ENCODE data around the gene NEK6.

Gene NEK6

DNA sequence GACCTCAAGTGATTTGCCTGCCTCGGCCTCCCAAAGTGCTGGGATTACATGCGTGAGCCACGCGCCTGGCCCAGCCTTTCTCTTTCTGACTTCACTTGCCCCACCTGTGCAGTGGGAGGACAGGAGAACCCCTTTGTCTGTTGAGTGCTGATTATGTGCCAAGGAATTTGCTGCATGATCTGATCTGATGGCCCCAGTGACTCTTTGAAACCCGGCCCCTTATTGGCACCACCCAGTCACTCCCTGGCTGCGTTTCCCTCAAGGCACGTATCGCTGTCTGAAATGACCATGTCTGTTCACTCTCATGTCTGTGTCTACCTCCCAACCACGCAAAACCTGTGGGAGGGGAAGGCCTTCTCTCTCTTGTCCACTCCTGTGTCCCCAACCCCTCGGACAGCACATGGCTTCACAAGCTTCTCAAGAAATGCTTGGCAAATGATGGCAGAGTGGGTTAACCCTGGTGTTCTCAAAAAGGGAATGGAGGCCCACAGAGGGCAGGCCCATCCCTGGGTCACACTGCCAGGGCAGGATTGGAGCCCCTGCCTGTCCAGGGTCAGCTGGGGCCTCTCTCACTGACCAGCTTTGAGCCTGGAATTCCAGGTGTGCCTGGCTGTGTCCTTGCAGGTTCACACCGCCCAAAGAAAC, 21.9 kb downstream of the NEK6 start:
- DNase-seq (ENCODE audit: low spot score): no peak

DNA sequence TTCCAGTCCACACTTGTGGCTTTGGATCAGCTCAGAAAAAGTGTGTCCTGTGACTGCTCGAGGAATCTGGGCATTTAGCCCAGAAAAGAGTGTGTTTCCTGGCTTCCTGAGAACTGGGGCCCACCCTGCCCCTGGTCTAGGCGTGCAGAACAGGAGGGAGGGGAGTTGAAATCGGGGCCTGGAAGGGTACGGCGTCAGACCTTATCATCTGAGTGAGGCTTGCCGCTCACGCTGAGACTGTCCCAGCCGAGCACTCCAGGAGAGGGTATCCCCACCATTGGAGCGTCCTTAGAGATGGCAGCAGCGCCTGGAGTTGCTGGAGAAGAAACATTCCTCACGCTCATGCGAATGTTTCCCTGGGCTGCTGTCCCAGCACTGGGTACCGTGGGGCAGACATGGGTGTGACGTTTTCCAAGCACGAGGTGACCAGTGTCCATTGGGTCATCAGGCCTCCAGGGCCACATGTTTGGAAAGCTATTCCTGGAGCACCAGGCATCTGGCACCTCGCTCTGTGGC, 22.5 kb downstream of the NEK6 start:
- DNase-seq (ENCODE audit: low spot score): no peak

- DNase-seq (ENCODE audit: low spot score): no peak
These were observed 24.2 kb downstream of the NEK6 start for GRCh38 chr9:124281931-124282371.

DNA sequence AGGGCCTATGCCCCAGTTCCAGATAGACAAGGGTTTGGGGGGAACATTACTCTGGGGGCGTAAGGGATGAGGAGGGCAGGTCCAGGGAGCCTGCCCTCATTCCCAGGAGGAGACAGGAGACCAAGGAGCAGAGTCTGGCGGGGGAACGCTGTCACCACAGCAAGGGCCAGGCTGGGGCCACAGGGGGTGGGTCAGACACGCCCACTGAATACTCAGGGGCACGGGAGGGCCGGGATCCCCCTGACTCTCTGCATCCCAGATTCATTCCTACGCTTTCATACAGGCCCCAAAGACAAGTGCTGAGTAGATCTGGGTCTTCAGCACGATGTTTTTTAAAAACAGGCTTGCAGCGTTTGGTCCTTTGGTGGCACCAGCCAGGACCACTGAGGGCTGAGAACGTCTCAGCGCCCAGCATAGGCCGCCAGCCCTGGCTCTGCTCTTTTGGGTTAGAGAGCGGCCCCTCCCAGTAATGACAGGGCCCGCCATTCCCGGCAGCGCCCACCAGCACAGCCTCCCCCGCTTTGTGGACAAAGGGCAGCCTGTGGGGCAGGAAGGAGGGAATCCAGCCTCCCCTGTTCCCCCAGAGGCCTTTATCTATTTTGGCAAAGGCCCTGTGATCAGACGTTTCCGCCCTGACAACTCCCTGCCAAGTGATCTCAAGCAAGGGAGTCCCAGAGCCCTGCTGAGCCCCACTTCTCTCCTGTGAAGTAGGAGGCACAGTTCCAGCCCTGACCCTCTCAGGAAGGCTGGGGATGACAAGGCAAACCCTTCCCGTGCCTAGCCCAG, 24.9 kb downstream of the NEK6 start:
- no peak for DNase-seq (ENCODE audit: low spot score)

- no peak for DNase-seq (ENCODE audit: low spot score)
These were observed 25.6 kb downstream of the NEK6 start for GRCh38 chr9:124283228-124283814.

- no peak for DNase-seq (ENCODE audit: low spot score)
These were observed 26.6 kb downstream of the NEK6 start for GRCh38 chr9:124284237-124284831.

GRCh38 chr9:124284940-124285441, 27.2 kb downstream of the NEK6 start:
- DNase-seq (ENCODE audit: low spot score): no peak

- no peak for DNase-seq (ENCODE audit: low spot score)
These were observed 27.7 kb downstream of the NEK6 start for GRCh38 chr9:124285490-124285889.

DNA sequence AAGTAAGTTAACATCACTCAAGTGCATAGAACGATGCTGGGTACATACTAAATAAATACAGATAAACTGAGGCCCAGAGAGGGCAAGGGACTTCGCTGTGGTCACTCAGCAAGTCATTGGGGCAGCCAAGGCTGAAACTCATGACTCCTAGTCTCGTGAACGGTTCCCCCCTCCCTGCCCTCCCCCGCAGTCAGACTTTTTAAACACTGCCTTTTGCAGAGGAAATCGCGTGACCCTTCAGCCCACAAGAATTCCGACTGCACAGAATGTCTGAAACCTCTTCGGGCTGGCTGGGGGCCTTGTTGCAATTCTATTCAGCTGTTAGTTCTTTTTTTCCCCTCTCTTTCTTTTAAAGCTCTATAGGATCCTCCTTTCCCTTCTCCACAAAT, 28.1 kb downstream of the NEK6 start:
- peak; percentile 71 for DNase-seq (ENCODE audit: low spot score)

DNA sequence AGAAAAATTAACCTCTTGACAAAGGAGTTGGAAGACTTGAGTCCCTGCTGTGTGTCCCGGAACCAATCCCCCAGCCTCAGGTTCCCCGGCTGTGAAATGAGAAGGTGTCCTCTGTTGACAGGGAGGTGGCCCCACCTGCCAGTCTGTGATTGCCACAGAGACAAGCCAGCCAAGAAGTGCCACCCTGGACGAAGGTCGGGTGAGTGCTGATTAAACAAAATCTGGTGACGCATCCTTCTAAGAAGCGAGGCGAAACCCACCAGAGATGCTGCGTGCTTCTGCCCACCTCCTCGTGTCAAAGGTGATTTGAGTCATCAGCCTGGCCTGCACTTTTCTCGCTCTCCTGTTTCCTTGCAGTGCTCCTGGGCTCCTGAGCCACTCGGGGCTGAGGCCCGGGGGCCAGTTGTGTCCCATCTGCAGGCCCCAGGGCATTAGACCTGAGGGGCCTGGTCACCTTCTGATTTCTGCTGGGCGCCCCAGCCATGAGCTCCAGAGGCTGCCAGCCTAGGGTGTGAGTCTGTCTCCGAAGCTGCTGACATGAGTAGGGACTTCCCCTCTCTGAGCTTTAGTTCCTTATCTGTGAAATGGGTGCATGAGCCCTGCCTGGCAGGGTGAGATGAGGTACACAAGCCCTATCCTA, 28.7 kb downstream of the NEK6 start:
- peak; percentile 91 for DNase-seq (ENCODE audit: low spot score)

GRCh38 chr9:124290053-124290591, 32.4 kb downstream of the NEK6 start:
- DNase-seq (ENCODE audit: low spot score): no peak

DNA sequence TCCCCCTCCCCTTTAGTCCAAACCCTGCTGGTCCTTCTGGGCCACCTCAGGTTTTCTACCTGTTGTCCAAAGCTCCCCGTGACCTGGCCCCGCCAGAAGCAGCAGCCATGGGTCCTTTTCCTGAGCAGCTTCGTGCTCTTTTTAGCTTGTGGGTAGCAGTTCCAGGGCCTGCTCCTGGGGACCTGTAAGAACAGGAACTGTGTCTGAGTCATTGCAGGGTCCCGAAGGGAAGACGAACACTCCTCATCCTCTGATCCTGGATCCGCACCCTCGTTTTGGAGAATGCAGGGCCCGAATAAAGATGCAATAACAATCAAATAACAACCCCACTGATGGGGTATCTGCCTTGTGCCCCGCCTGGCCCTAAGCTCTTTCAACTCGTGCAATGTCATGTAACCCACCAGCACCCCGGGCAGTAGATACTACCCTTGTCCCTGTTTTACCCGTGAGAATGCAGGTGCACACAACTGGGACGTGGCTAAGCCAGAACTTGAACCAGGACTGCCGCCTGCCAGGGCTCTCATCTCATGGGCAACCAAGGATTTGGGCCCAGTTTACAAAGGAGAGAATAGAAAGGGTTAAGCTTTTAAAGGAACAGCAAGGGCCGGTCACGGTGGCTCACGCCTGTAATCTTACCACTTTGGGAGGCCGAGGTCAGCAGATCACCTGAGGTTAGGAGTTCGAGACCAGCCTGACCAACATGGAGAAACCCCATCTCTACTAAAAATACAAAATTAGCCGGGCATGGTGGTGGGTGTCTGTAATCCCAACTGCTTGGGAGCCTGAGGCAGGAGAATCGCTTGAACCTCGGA, 33.2 kb downstream of the NEK6 start:
- no peak for DNase-seq (ENCODE audit: low spot score)

DNA sequence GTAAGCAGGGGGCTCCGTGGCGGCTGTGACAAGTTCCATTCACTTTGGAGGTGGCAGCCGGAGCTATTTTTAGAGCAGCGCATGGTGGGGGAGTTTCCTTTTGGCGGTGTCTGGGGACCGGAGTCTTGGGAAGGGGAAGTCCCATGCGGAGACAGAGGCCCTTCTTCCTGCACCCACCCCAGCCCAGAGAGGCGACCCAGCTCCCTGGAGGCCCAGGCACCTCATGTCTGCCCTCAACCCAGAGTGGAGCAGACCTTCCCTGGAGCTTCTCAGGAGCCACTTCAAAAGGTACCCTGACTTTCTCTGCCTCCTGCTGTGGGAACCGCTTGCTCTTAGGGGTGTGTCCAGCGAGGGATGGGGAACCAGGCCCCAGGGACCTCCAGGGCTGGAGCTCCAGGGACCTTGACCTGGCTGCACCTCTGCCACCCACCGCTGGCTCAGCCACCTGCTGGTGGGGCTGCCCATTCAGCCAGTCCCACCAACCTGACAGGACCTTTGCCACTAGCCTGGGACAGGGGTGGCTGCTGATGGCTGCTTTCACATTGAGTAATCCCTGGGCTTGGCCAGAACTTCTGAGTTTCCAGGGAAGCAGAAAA, 34.1 kb downstream of the NEK6 start:
- peak; percentile 54 for DNase-seq (ENCODE audit: low spot score)

DNA sequence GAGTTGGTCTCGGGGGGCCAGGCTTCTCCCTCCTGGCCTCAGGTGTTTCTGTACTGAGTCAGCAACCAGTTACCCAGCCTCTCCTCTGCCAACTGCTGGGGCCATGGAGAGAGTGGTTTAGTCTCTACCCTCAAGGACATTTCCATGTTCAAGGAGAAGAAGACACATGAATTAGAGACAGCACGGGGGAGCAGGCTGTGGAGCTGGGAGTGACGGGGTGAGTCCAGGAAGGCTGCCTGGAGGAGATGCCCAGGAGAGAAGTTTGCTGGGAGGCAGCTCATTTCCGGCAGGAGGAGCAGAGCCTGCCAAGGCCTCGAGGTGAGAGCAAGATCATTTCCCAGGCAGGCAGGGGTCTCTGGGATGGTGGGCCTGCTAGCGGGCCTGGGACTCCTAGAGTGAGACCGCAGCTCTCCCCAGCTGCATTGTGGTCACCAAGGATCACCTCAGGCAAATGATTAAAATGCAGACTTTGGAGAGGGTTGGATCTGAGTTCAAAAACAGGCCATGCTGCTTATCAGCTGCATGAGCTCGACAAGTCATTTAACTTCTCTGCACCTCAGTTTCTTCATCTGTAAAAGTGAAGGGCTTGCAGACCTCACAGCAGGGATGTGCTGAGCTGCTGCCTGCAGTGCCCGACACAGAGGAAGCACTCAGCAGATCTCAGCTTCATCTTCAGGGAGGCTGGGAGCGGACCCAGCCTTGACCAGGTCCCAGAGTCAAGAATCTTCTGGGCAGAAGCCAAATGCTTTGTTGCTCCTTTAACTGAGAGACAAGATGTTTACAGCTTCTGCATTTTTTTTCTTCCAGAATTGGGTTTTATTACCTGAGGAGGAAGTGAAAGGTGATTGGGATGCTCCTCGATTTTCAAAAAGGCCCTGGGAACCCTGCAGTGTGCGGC, 35.2 kb downstream of the NEK6 start:
- DNase-seq (ENCODE audit: low spot score): no peak

DNA sequence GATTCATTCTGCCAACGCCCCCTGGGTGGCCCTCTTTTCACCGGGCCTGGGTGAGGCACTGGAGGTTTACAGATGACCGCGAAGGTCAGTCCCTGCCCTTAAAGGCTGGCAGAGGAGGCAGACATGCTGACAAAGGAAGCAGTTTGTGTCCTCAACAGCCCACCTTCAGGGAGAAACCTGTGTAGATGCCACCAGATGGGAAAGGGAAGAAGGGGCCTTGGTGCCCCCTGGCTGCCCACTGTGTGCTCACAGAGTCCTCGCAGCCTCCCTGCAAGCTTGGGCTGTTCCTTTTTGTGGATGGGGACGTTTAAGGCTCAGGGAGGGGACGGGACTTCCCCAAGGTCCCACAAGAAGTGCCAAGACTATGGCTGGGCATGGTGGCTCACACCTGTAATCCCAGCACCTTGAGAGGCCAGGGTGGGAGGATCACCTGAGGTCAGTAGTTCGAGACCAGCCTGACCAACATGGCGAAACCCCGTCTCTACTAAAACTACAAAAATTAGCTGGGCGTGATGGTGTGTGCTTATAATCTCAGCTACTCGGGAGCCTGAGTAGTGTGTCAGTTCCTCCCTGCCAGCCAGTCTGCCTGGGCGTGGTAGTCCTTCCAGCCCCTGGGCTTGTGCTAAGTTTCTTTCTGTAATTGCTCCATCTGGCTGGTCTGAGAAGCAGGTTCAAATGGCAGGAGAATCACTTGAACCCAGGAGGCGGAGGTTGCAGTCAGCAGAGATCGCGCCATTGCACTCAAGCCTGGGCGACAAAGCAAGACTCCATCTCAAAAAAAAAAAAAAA, 36.2 kb downstream of the NEK6 start:
- DNase-seq (ENCODE audit: low spot score): peak; percentile 36

GRCh38 chr9:124295159-124295794, 37.5 kb downstream of the NEK6 start:
- no peak for DNase-seq (ENCODE audit: low spot score)

DNA sequence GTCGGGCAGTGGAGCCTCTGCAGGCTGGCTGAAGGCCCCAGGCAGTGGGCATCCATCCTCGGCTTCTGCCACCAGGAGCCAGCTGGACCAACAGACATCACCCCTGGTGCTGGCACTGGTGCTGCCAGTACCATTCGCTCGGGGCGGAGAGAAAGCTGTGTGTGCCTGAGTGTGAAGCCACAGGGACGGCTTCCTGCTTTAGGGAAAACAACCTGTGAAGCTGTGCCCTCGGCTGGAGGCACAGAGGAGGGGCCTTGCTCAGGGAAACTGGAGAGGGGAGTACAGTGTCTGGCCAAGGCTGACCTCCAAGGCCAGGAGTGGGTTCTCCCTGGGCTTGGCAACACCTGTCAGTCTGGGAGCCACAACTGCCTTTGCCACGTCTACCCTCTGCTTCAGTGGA, 38.3 kb downstream of the NEK6 start:
- DNase-seq (ENCODE audit: low spot score): no peak

Measured in activated CD4-positive, alpha-beta T cell treated with anti-CD3 and anti-CD28 coated beads, Interleukin-2, Interleukin-4, amounts not matched to agents 100 ng/mL and 50 ng/mL, durations not matched to agents 16 hours and 8 hours (primary cell).